Measurements from ENCODE around the gene ZNF768. TPM values are rescaled to one million over a fixed set of nuclear protein-coding genes. Genes with fewer than 3 reads are reported as not detected.
A peak's percentile ranks its signal among the peaks of the same experiment; 100 is the strongest.
"Not testable (repeated sequence)": the region's sequence is repeated elsewhere in the genome, so short reads cannot be mapped to it uniquely, and the experiment has no call there.

Gene ZNF768
- total RNA-seq, 1 experiment from 2014 or later: 43.1 TPM

GRCh38 chr16:30536391-30537024 lies 10.1 kb upstream of the ZNF768 start:
- DNase-seq (ENCODE audit: low read depth, low spot score); in situ Hi-C loops (cut with HindIII; ENCODE audit: low pct_unique_long_range_greater_than_20kb, low sequenced_read_pairs): not testable (repeated sequence)

- DNase-seq (ENCODE audit: low read depth, low spot score): peak; percentile 37
- in situ Hi-C loops (cut with HindIII; ENCODE audit: low pct_unique_long_range_greater_than_20kb, low sequenced_read_pairs): no loop called here
These were observed 9.4 kb upstream of the ZNF768 start for GRCh38 chr16:30535777-30536190.

GRCh38 chr16:30535106-30535776 lies 8.9 kb upstream of the ZNF768 start:
- no peak for DNase-seq (ENCODE audit: low read depth, low spot score)
- in situ Hi-C loops (cut with HindIII; ENCODE audit: low pct_unique_long_range_greater_than_20kb, low sequenced_read_pairs): no loop called here

GRCh38 chr16:30534368-30535105 lies 8.2 kb upstream of the ZNF768 start, which contains the start of gene ZNF747:
Gene ZNF747, minus strand, starts transcription at chr16:30534858. Its CDS starts 179 bp downstream, at chr16:30534679.
- in situ Hi-C loops (cut with HindIII; ENCODE audit: low pct_unique_long_range_greater_than_20kb, low sequenced_read_pairs): no loop called here

GRCh38 chr16:30533748-30534367 lies 7.5 kb upstream of the ZNF768 start:
- in situ Hi-C loops (cut with HindIII; ENCODE audit: low pct_unique_long_range_greater_than_20kb, low sequenced_read_pairs): no loop called here
- DNase-seq (ENCODE audit: low read depth, low spot score): no peak

More at GRCh38 chr16:30534368-30535105, 8.2 kb upstream of the ZNF768 start, which contains the start of gene ZNF747:
- DNase-seq (ENCODE audit: low read depth, low spot score): peak; percentile 71

- no peak for DNase-seq (ENCODE audit: low read depth, low spot score)
- in situ Hi-C loops (cut with HindIII; ENCODE audit: low pct_unique_long_range_greater_than_20kb, low sequenced_read_pairs): no loop called here
These were observed 6.8 kb upstream of the ZNF768 start for GRCh38 chr16:30533146-30533522.

GRCh38 chr16:30532285-30533145 lies 6.1 kb upstream of the ZNF768 start:
- in situ Hi-C loops (cut with HindIII; ENCODE audit: low pct_unique_long_range_greater_than_20kb, low sequenced_read_pairs): no loop called here
- DNase-seq (ENCODE audit: low read depth, low spot score): no peak

GRCh38 chr16:30530163-30531037 lies 4.0 kb upstream of the ZNF768 start:
- no peak for DNase-seq (ENCODE audit: low read depth, low spot score)
- in situ Hi-C loops (cut with HindIII; ENCODE audit: low pct_unique_long_range_greater_than_20kb, low sequenced_read_pairs): no loop called here

- no peak for DNase-seq (ENCODE audit: low read depth, low spot score)
- in situ Hi-C loops (cut with HindIII; ENCODE audit: low pct_unique_long_range_greater_than_20kb, low sequenced_read_pairs): no loop called here
These were observed 2.6 kb upstream of the ZNF768 start for GRCh38 chr16:30528799-30529457.

- in situ Hi-C loops (cut with HindIII; ENCODE audit: low pct_unique_long_range_greater_than_20kb, low sequenced_read_pairs): no loop called here
- DNase-seq (ENCODE audit: low read depth, low spot score): no peak
These were observed 1.3 kb upstream of the ZNF768 start for GRCh38 chr16:30527635-30528178.

GRCh38 chr16:30526823-30527634 lies 663 bp upstream of the ZNF768 start:
- peak; percentile 97 for DNase-seq (ENCODE audit: low read depth, low spot score)
- in situ Hi-C loops (cut with HindIII; ENCODE audit: low pct_unique_long_range_greater_than_20kb, low sequenced_read_pairs): no loop called here

GRCh38 chr16:30525844-30526136 lies 576 bp downstream of the ZNF768 start:
- in situ Hi-C loops (cut with HindIII; ENCODE audit: low pct_unique_long_range_greater_than_20kb, low sequenced_read_pairs): no loop called here
- DNase-seq (ENCODE audit: low read depth, low spot score): no peak

GRCh38 chr16:30524575-30525568 lies 1.5 kb downstream of the ZNF768 start:
- in situ Hi-C loops (cut with HindIII; ENCODE audit: low pct_unique_long_range_greater_than_20kb, low sequenced_read_pairs): no loop called here
- no peak for DNase-seq (ENCODE audit: low read depth, low spot score)

Data from SK-MEL-5 (cell line).